ENCODE results near the gene PGLYRP3.

DNA sequence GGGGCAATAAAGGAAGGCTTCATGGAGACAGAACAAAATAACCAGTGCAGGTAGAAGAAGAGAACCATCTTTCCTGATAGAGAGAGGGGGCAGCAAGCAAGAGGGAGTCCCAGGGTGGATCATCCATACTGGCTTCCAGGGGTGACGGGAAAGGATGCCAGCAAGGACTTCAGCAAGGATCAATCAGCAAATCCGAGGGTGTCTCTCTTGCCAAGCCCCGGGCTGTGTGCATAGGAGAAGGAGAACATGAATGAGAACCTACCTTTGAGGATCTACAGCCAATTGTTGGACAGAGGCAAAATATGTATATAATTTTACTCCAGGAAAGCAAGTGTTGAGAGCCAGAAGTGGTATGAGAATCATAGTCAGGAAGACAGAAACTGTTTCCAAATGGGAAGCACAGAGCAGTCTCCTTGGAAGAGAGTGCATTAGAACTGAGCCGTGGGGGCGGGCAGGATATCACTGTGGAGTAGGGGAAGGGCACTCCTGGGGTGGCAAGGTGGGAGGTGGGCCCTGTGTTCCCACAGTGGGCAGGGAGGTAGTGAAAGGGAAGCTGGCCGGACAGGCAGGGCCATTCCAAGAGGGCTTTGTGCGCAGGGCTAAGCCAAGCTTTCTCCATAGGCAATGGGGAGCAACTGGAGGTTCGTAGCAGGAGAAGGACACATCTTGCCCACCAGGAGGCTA, 43.8 kb upstream of the PGLYRP3 start:
- TF ChIP-seq, protein P1, sequence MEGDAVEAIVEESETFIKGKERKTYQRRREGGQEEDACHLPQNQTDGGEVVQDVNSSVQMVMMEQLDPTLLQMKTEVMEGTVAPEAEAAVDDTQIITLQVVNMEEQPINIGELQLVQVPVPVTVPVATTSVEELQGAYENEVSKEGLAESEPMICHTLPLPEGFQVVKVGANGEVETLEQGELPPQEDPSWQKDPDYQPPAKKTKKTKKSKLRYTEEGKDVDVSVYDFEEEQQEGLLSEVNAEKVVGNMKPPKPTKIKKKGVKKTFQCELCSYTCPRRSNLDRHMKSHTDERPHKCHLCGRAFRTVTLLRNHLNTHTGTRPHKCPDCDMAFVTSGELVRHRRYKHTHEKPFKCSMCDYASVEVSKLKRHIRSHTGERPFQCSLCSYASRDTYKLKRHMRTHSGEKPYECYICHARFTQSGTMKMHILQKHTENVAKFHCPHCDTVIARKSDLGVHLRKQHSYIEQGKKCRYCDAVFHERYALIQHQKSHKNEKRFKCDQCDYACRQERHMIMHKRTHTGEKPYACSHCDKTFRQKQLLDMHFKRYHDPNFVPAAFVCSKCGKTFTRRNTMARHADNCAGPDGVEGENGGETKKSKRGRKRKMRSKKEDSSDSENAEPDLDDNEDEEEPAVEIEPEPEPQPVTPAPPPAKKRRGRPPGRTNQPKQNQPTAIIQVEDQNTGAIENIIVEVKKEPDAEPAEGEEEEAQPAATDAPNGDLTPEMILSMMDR (IDR thresholded peaks at IDR 0.05; ENCODE audit: insufficient read depth, low read depth, low read length): no peak
- TF ChIP-seq EZH2 (IDR thresholded peaks at IDR 0.05; ENCODE audit: insufficient read depth, low read length): no peak
